GM18511 (cell line): ENCODE results near the gene GCN1.

Experiments
- ATAC-seq: cut with Tn5 transposase; IDR thresholded peaks from one replicate; pipeline ENCODE4 v1.9.1; 2021; ENCODE audit warnings: mild to moderate bottlenecking, moderate library complexity; ENCODE audit not compliant: unreplicated experiment

GCN1 gene

DNA sequence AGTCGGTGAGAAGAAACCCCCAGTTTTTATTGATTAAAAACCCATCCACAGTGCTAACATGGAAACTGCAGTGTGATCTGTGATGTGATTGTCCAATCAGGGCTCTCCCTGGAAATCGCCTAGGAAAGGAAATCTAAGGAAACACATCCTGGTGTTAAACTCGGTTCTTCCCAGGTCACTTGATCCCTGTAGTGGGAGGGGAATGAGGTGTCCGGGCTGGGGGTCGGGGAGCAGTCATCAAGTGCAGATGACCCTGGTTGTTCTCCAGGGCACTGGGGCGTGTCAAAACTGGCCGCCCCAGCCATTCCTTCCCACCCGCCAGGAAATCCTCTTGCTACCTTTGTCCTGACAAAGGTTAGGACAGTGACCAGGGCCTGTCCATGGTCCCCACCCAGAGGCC, 98.8 kb downstream of the GCN1 start:
- no peak for ATAC-seq

GRCh38 chr12:120095331-120095730, 99.2 kb downstream of the GCN1 start:
- ATAC-seq, result no peak

DNA sequence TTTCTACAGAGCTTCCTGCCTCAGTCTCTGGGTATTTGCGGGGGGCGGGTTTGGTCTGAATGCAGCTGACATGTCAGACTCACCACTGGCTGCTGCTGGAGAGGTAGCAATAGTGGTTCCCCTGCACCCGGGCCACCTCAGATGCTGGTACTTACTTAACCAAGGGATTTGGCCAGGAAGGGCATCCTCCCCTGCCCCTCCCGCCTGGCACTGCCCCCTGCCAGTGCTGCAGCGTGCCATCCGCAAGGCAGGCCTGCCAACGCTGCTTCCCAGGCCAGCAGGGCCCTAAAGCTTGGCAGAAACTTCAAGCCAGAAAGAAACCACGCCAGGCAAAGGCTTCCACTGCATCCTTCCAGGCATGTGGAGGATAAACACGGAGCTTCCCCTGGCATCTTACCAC, 100.0 kb downstream of the GCN1 start:
- ATAC-seq, result no peak

DNA sequence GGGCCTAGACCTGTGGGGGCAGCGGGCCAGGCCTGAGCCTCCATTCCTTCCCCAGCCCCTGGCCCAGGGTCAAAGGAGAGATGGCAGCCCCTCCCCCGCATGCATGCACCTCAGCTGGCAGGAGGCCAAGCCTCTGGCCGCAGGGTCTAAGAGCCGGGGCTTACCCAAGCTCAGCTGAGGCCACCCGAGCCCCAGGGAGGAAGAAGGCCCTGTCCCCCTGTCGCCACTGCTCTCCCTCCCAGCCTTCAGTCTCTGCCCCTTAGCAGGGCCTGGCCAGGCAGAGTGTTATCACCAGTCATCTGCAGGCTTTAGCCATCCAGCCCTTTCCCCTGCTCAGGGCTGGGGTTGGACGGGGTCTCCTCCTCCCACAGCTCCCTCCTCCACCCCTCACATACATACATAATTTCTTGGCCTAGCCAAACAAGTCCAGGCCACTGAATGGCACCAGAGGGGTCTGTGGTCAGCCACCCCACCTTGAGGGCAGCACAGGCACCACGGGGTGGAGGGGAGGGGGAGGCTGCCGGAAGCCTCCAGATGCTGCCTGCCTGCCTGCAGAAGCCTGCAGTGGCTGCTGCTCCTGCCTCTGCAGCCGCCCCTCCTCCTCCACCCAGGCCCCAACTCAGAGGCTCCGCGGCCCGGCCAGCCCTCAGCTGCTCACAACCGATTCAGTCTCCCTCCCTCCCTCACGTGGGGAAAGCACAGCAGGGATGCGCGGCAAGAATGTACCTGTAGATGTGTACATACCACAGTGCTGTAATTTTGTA, 100.7 kb downstream of the GCN1 start:
- ATAC-seq, result no peak

- no peak for ATAC-seq
Observed at GRCh38 chr12:120093336-120093591, 101.3 kb downstream of the GCN1 start.

DNA sequence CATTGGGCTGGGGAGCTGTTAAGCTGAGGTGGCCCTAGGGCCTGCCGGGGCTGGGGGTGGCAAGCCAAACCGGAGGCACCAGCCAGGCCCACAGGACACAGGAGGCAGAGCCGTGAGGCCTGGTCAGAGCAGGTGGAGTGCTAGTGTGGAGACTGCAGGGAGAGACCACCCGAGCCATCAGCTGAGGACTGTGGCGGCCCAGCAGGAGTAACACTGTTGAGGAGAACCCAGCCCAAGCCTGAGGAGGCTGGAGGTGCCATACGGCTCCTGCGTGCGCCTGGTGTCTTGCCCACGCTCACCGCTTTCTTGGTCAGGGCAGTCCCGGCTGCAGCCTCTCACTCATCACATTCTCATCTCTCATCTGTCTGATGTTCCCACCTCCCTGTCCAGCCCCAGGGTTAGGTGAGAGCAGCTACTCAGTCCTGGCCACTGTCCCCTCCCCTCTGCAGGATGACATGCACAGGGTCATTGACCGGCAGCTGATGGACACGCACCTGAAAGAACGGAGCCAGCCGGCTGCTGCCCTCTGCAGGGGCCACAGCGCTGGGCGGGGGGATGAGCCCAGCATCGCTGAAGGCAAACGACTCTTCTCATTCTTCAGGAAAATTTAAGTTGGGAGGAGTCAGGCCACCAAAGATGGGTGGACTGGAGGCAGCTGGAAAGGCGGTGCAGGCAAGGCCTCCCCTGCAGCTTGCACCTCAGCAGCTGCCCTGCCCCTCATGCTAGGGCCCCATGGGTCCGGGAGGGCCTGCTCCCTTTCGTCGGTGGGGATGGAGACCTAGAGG, 101.8 kb downstream of the GCN1 start:
- ATAC-seq, result no peak

DNA sequence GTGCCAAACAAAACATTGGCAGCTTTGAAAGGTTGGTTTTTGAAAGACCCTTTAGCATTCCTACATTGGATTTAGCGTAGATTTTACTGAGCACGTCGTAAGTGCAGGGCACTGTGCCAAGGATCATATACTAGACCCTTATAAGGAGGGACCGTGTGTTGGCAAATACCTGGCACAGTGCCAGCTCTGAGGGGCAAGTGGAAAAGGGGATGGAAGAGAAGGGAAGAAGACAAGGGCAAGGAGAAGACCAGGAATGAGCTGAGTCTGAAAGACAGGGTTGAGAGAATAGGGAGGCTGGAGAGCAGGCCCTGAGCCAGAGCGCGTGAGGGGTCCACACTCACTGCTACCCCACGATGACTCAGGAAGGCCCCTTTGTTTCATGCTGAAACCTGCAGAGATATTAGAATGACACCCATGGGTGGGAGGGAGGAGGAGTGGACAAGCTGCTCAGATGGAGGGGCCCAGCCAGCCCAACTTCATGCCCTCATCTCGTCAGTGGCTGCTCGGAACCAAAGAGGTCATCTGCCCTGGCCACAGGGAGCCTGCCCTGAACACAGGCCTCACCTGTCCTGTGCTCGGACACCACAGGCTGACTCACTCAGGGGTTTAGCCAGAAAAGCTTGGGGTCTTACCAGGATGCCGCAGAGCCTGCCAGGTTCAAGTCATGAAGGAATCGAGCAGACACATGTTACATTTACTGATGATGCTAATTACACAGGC, 103.0 kb downstream of the GCN1 start:
- no peak for ATAC-seq

- no peak for ATAC-seq
Observed at GRCh38 chr12:120090626-120091295, 103.8 kb downstream of the GCN1 start.

- no peak for ATAC-seq
Observed at GRCh38 chr12:120090206-120090605, 104.3 kb downstream of the GCN1 start.

- no peak for ATAC-seq
Observed at GRCh38 chr12:120089796-120090195, 104.7 kb downstream of the GCN1 start.

GRCh38 chr12:120089105-120089504, 105.4 kb downstream of the GCN1 start:
- ATAC-seq, result no peak

DNA sequence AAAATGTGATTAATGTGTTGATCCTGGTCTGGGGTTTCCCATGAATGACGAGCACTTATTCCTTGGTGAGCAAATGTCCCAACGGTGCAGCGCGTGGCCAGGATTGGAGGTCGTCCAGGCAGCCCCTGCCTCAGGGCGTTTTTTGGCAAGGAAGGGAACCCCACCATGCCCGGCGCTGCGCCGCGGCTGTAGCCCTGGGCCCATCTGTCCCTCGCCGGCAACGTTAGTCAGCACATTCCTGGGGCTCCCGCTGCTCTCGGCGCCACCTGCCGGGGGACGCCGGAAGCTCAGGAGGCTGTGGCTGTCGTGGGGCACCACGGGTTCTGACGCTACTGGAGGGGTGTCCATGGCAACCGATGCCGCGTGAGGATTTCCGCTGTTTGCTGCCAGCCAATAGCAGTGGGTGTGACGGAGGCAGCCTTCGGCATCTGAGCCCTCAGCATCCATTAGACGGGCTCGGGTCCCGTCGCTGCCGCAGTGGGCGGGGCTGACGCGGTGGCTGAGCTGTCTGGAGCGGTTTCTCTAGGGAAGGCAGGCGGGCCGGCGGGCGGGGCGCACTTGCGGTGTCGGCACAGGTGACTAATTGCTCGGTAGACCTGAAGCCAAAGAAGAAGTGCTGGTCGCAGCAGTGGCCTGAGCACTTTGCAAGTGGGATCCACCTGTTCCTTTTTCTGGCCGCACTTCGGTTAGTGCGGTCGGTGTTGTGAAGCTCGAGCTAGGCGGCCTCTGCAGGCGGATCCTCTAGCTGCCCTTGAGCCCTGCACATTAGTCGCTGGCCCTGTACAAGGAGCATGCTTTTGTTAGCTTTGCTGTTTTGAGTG, 107.5 kb downstream of the GCN1 start:
- peak; percentile 98 for ATAC-seq

DNA sequence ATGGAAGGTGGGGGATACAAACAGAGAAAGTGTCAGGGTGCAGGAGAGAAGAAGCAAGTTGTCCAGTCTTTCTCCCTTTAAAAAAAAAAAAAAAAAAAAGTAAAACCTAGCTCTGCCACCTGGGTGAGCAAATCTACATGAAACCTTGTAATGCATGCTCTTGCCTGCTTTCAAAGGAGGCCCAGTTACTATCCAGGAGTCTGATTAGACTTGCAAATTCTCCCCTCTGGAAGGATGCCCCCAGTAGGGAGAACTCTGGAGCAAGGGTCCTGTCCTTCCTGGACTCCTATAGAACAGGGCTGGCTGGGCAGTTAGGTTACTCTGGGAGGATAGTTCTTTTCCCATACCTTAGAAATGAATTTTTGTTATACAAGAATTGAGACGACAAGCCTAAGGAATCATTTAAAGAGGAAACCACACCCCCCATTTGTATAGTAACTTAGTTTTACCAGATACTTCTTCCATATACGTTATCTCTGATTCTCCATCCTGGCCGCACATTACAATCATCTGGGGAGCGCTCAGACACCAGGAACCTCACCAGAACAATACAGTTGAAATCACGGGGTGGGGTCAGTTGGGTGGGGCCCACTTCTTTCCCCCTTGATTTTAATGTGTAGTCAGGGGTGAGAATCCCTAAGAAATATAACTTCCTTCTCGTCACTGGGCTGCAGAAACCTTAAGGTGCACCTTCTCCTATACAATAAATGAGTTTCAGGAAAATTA, 108.4 kb downstream of the GCN1 start:
- no peak for ATAC-seq

GRCh38 chr12:120081641-120082040, 112.9 kb downstream of the GCN1 start:
- ATAC-seq, result no peak

DNA sequence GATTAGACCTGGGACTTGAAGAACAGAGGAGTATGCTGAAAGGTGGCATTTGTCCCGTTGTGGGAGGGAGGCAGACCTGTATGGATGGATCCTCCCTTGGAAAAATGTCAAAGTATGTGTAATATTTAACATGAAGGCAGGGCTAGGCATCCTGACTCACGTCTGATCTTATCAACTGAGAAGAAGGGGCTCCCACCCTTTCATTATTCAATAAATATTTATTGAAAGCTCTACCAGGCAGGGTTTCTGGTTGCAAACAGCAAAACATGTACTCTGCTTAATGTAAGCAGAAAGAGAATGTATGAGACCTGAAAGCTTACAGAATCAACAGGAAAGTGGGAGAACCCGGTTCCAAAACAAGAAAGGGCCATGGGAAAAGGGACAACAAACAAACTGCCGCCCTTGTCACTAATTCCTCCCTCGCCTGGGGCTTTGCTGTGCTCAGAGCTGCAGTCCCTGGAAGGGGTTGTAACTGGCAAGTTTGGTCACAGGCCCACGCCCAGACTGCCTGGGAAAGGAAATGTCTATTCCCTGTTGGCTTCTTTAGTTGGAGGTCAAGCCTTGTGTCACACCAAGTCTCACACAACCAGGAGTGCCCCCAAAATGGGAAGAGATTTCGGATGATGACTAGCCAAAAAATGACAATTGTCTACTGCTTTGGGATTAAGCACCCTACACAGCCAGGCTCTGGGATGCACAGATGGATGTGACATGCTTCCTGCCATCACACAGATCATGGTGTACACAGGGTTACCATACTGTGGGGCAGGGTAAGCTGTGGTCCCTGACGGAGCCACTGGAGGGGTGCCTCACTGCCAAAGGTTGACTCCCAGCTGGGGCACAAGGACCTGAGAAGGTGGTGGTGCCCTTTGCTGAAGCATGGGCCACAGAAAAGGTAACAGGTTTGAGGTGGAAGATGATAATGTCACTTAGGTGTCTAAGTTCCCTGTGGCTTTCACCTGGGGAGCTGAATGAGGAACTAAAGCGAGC, 114.8 kb downstream of the GCN1 start:
- ATAC-seq, result no peak

GRCh38 chr12:120078868-120079267, 115.6 kb downstream of the GCN1 start:
- ATAC-seq, result no peak

- ATAC-seq, result no peak
Observed at GRCh38 chr12:120077260-120077659, 117.3 kb downstream of the GCN1 start.
